Caco-2 (cell line): Measurements from ENCODE around the gene NEB. TPM values are rescaled to one million over a fixed set of nuclear protein-coding genes. Genes with fewer than 3 reads are reported as not detected.

Experiments used
- BruUV-seq: library from RNA; stranded (reverse); fragments of 400-500 nt; replicated peaks from 2 replicates; lab custom pipeline; 2021; lab: Mats Ljungman, UMichigan
- CTCF ChIA-PET: fragments of 300-600 bp; sonication (Branson Sonifier 250); formaldehyde crosslinking; loops from one replicate; lab custom pipeline; 2022; ENCODE audit warnings: antibody characterized with exemption; lab: Charles Lee
- POLR2A ChIA-PET: fragments of 300-600 bp; sonication (Branson Sonifier 250); formaldehyde crosslinking; loops from one replicate; lab custom pipeline; 2022; ENCODE audit warnings: antibody characterized with exemption; lab: Charles Lee
- DNase-seq, 2 experiments: peaks; one replicate each; pipeline versions ENCODE4 v3.0.0 to v3.0.0-alpha.2; 2020 to 2022
- H3K27me3 ChIP-seq: replicated peaks from 2 replicates; pipeline ENCODE4 v1.6.0; 2011; ENCODE audit warnings: low read length; ENCODE audit not compliant: control insufficient read depth, insufficient read depth
- H3K36me3 ChIP-seq: 2 replicates; pipeline ENCODE4 v1.5.1; 2011; ENCODE audit warnings: low read length; ENCODE audit not compliant: control insufficient read depth, insufficient read depth
- H3K4me1 ChIP-seq: fragments of 250-450 bp; sonication (Bioruptor Pico); 2 replicates; pipeline ENCODE4 v1.5.1; 2020; ENCODE audit warnings: mild to moderate bottlenecking
- H3K4me3 ChIP-seq: 2 replicates; pipeline ENCODE4 v1.5.1; 2011; ENCODE audit warnings: low read depth, mild to moderate bottlenecking, control low read depth, low read length
- H3K9me3 ChIP-seq: fragments of 250-450 bp; sonication (Bioruptor Pico); 2 replicates; pipeline ENCODE4 v1.5.1; 2020; ENCODE audit warnings: mild to moderate bottlenecking, moderate library complexity
- H3K27ac Mint-ChIP-seq: one replicate; pipeline ENCODE4 v1.8.0; 2022; ENCODE audit warnings: mixed read lengths; ENCODE audit not compliant: unreplicated experiment
- H3K27me3 Mint-ChIP-seq: one replicate; pipeline ENCODE4 v1.8.0; 2022; ENCODE audit warnings: mixed read lengths; ENCODE audit not compliant: insufficient read depth, unreplicated experiment
- H3K36me3 Mint-ChIP-seq: one replicate; pipeline ENCODE4 v1.8.0; 2022; ENCODE audit warnings: mild to moderate bottlenecking, mixed read lengths; ENCODE audit not compliant: insufficient read depth, unreplicated experiment
- H3K4me1 Mint-ChIP-seq: one replicate; pipeline ENCODE4 v1.8.0; 2022; ENCODE audit warnings: low read depth, mixed read lengths; ENCODE audit not compliant: unreplicated experiment
- H3K4me3 Mint-ChIP-seq: one replicate; pipeline ENCODE4 v1.8.0; 2022; ENCODE audit warnings: mild to moderate bottlenecking, moderate library complexity, mixed read lengths; ENCODE audit not compliant: unreplicated experiment
- H3K9me3 Mint-ChIP-seq: one replicate; pipeline ENCODE4 v1.8.0; 2022; ENCODE audit warnings: mixed read lengths; ENCODE audit not compliant: unreplicated experiment
- intact Hi-C: fragments of 100-400 bp; cut with micrococcal nuclease; formaldehyde crosslinking; loops from one replicate; pipeline ENCODE4 v1.10.0; 2022; ENCODE audit not compliant: unreplicated experiment
- total RNA-seq: library from RNA; stranded (reverse); gene quantifications from 2 replicates; pipeline ENCODE4 v1.2.3, GENCODE V29; 2022
- TF ChIP-seq, protein P1 (sequence below), 2 experiments: fragments of 200-600 bp in 1 of 2; IDR thresholded peaks; 1 replicate in 1 of 2; 2 replicates in 1 of 2; pipeline versions ENCODE4 v1.5.1 to v1.8.0; 2011 to 2022; ENCODE audit warnings: antibody characterized with exemption in 1 of 2, control low read depth in 1 of 2, inconsistent platforms in 1 of 2, low read depth in 1 of 2, low read length in 1 of 2, mild to moderate bottlenecking in 1 of 2, moderate library complexity in 1 of 2; ENCODE audit not compliant: insufficient read depth in 1 of 2, severe bottlenecking in 1 of 2, unreplicated experiment in 1 of 2

NEB gene
- total RNA-seq, 1 experiment from 2014 or later, result 14.7 TPM

DNA sequence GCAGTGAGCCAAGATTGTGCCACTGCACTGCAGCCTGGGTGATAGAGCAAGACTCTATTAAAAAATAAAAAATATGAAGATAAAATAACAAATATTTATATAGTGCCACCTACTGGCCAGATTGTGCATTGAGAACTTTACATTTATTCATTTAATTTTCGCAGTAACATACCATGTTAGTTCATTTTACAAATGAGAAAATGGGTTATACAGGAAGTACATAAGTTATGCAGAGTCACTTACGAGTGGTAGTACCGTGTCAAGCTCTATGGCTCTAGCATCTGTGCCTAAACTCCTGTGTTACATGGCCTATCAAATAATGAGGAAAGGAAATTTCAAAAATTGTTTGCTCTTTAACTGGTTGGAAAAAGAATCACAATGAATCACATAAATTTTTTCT lies 296.6 kb downstream of the NEB start:
- BruUV-seq, result no TSS peak
- Mint-ChIP-seq H3K27ac (no peak overlapping the region), H3K4me1 (no peaks in the 10 kb centered on the region), H3K4me3 (no peak overlapping the region), H3K27me3 (no peaks in the 10 kb centered on the region), H3K36me3 (peaks cover 88% of the 10 kb centered on the region), H3K9me3 (no peaks in the 10 kb centered on the region)
- H3K27me3 ChIP-seq, result no peaks in the 10 kb centered on the region
- TF ChIP-seq, protein P1, sequence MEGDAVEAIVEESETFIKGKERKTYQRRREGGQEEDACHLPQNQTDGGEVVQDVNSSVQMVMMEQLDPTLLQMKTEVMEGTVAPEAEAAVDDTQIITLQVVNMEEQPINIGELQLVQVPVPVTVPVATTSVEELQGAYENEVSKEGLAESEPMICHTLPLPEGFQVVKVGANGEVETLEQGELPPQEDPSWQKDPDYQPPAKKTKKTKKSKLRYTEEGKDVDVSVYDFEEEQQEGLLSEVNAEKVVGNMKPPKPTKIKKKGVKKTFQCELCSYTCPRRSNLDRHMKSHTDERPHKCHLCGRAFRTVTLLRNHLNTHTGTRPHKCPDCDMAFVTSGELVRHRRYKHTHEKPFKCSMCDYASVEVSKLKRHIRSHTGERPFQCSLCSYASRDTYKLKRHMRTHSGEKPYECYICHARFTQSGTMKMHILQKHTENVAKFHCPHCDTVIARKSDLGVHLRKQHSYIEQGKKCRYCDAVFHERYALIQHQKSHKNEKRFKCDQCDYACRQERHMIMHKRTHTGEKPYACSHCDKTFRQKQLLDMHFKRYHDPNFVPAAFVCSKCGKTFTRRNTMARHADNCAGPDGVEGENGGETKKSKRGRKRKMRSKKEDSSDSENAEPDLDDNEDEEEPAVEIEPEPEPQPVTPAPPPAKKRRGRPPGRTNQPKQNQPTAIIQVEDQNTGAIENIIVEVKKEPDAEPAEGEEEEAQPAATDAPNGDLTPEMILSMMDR (IDR thresholded peaks at IDR 0.05; ENCODE audit: insufficient read depth in 1 of 2, low read depth in 1 of 2, low read length in 1 of 2, severe bottlenecking in 1 of 2, unreplicated experiment in 1 of 2), result peak; percentile 31 to 58
- ChIA-PET POLR2A (no interaction called here), CTCF (no interaction called here)
- no peaks in the 10 kb centered on the region for H3K36me3 ChIP-seq
- H3K4me1 ChIP-seq, result no peaks in the 10 kb centered on the region
- H3K9me3 ChIP-seq, result no peaks in the 10 kb centered on the region
- no peak overlapping the region for H3K4me3 ChIP-seq
- intact Hi-C loops, result no loop called here
- DNase-seq, result peak in 1 of 2 experiments; percentile 17

Other genes with a start within 250 kb of the NEB start
- 51.4 and 58.3 TPM in 2 replicates for gene ARL5A, start 93.9 kb upstream of the NEB start, total RNA-seq